Bronchial epithelial cell (primary cell): ENCODE measurements around the gene GSG1L. TPM values are rescaled to one million over a fixed set of nuclear protein-coding genes. Genes with fewer than 3 reads are reported as not detected.

Experiments used
- DNase-seq: peaks from one replicate; pipeline ENCODE4 v3.0.0-alpha.2; 2010; ENCODE audit warnings: low read depth
- FAIRE-seq: peaks from 2 replicates; lab custom pipeline; 2011; peaks lifted over from hg19 to GRCh38; lab: Jason Lieb, UNC
- H3K27me3 ChIP-seq: 2 replicates; pipeline ENCODE4 v1.5.1; 2011; ENCODE audit warnings: low read length; ENCODE audit not compliant: control insufficient read depth, insufficient read depth
- H3K36me3 ChIP-seq: 2 replicates; pipeline ENCODE4 v1.5.1; 2011; ENCODE audit warnings: low read length; ENCODE audit not compliant: control insufficient read depth, insufficient read depth
- H3K4me3 ChIP-seq: 2 replicates; pipeline ENCODE4 v1.5.1; 2011; ENCODE audit warnings: mild to moderate bottlenecking, low read depth, low read length, control low read depth
- CTCF ChIP-seq: IDR thresholded peaks from 2 replicates; pipeline ENCODE4 v1.5.1; 2011; ENCODE audit warnings: mild to moderate bottlenecking, moderate library complexity, low read length, control low read depth, inconsistent platforms; ENCODE audit not compliant: insufficient read depth, severe bottlenecking
- total RNA-seq: library from RNA; depleted of rRNA; stranded (reverse); fragments of >200 nt; gene quantifications from 2 replicates; pipeline ENCODE4 v1.2.1, GENCODE V29; 2014

The GSG1L gene
- total RNA-seq, 1 donor from 2014 or later, result not detected

GRCh38 chr16:27954191-27954590 lies 109.3 kb downstream of the GSG1L start:
- H3K27me3 ChIP-seq, result no peaks in the 10 kb centered on the region
- H3K36me3 ChIP-seq, result no peaks in the 10 kb centered on the region
- FAIRE-seq, result no peak
- no peak for TF ChIP-seq CTCF
- DNase-seq, result no peak
- H3K4me3 ChIP-seq, result no peak overlapping the region

GRCh38 chr16:27952811-27953210 lies 110.7 kb downstream of the GSG1L start:
- Histone ChIP-seq H3K27me3 (no peaks in the 10 kb centered on the region), H3K36me3 (no peaks in the 10 kb centered on the region), H3K4me3 (no peak overlapping the region)
- FAIRE-seq (no peak), DNase-seq (no peak)
- no peak for TF ChIP-seq CTCF

- FAIRE-seq, result no peak
- Histone ChIP-seq H3K36me3 (no peaks in the 10 kb centered on the region), H3K27me3 (no peaks in the 10 kb centered on the region), H3K4me3 (no peak overlapping the region)
- peak; percentile 15 for DNase-seq
- no peak for TF ChIP-seq CTCF
These were observed 111.9 kb downstream of the GSG1L start for GRCh38 chr16:27951489-27952120.

- no peak overlapping the region for H3K4me3 ChIP-seq
- no peak for TF ChIP-seq CTCF
- no peak for DNase-seq
- no peak for FAIRE-seq
- no peaks in the 10 kb centered on the region for H3K27me3 ChIP-seq
- H3K36me3 ChIP-seq, result no peaks in the 10 kb centered on the region
These were observed 113.2 kb downstream of the GSG1L start for GRCh38 chr16:27950206-27950887.

GRCh38 chr16:27947696-27948095 lies 115.8 kb downstream of the GSG1L start:
- no peak for DNase-seq
- Histone ChIP-seq H3K27me3 (no peaks in the 10 kb centered on the region), H3K36me3 (no peaks in the 10 kb centered on the region), H3K4me3 (no peak overlapping the region)
- no peak for FAIRE-seq
- no peak for TF ChIP-seq CTCF
